GM19372 (cell line): ENCODE measurements around the gene LCE2D.
"Not testable (repeated sequence)": the region's sequence is repeated elsewhere in the genome, so short reads cannot be mapped to it uniquely, and the experiment has no call there.

Experiments used
- ATAC-seq: cut with Tn5 transposase; IDR thresholded peaks from one replicate; pipeline ENCODE4 v1.9.1; 2021; ENCODE audit warnings: mild to moderate bottlenecking, low read depth, moderate library complexity; ENCODE audit not compliant: unreplicated experiment

LCE2D gene

DNA sequence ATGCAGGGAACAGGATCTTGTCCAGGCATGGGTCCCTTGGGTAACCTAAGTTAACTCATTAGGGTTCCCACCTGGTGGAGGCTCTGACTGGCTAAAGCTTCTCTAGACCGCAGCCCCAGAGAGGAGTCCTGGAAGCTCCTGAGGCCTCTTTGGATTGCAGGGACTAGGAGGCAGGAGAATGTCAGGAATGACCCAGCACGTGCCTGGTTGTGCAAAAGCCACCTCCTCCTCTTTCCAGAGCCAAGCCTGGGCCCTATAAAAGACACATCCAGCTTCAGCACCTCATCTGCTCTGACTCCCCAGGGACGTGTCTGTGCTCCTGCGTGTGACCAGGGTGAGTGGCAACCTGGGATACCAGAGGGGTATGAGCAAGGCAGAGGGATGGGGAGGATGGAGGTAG, 22.6 kb downstream of the LCE2D start, which contains the start of gene LCE2B:
Gene LCE2B, plus strand, starts transcription at position 301 of the 400 bp plus-strand sequence. CDS start 721 bp downstream, outside the sequence.
- not testable (repeated sequence) for ATAC-seq

- ATAC-seq = no peak
These were observed 34.8 kb downstream of the LCE2D start, which contains the start of gene LCE2A for GRCh38 chr1:152697701-152698600. Gene LCE2A, plus strand, starts transcription at chr1:152698345. Its CDS starts 557 bp downstream, at chr1:152698902.

DNA sequence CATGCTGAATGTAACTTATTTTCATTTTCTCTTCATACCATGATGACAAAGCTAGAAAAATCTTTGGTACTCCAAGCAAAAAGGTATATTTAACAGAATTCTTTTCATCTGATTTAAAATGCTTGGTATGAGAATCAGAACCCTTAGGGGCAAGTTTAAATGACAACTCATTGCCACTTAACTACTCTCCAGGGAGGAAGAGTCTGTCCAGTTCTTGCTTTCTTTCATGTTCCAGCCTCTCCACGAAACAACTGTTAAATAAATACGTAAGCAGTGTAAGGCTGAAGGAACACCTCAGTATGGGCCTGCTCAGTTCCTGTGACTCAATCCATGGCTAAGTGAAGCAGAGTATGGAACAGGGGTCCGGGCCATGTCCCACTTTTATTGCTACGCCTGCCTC, 36.6 kb downstream of the LCE2D start:
- ATAC-seq = no peak

DNA sequence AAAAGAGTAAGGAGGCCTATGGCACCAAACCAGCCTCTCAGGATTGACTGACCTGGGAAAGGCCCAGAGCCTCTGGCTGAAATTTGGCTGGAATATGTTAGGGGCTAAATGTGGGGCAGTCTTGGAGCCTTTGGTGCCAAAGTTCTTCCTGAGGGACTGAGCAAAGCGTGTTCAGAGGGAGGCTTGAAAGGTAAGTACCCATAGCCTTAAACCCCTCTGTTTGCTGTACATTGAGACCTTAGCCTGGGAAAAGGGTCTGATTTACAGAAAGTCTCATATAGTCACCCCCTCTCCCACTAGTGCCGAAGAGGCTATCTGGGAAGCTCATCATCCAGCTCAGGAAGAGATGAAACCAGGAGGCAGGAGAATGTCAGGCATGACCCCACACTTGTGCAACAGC, 44.7 kb downstream of the LCE2D start, which contains the start of gene LCE4A:
Gene LCE4A, plus strand, starts transcription at position 301 of the 400 bp plus-strand sequence. CDS start 916 bp downstream, outside the sequence.
- no peak for ATAC-seq
